Endodermal cell (in vitro differentiated cells): Measurements from ENCODE around the gene OPA1. TPM values are rescaled to one million over a fixed set of nuclear protein-coding genes. Genes with fewer than 3 reads are reported as not detected.

Experiments
- DNase-seq: peaks from one replicate; pipeline ENCODE4 v3.0.0-alpha.2; 2017
- H3K27ac ChIP-seq: 2 replicates; pipeline ENCODE4 v1.5.1; 2013; ENCODE audit warnings: mild to moderate bottlenecking, low read depth, low read length, moderate library complexity
- H3K27me3 ChIP-seq: 2 replicates; pipeline ENCODE4 v1.6.1; 2013; ENCODE audit warnings: mild to moderate bottlenecking, low read length, moderate library complexity; ENCODE audit not compliant: insufficient read depth, control insufficient read depth, poor library complexity, severe bottlenecking
- H3K36me3 ChIP-seq: 2 replicates; pipeline ENCODE4 v1.7.0; 2013; ENCODE audit warnings: mild to moderate bottlenecking, low read length, moderate library complexity; ENCODE audit not compliant: control insufficient read depth, insufficient read depth
- H3K4me1 ChIP-seq: one replicate; pipeline ENCODE4 v1.7.0; 2013; ENCODE audit warnings: low read length; ENCODE audit not compliant: control insufficient read depth, insufficient read depth
- H3K4me3 ChIP-seq: 2 replicates; pipeline ENCODE4 v1.5.1; 2013; ENCODE audit warnings: mild to moderate bottlenecking, low read length, moderate library complexity
- H3K9ac ChIP-seq: 2 replicates; pipeline ENCODE4 v1.6.1; 2013; ENCODE audit warnings: mild to moderate bottlenecking, low read length, moderate library complexity; ENCODE audit not compliant: poor library complexity, severe bottlenecking; ENCODE audit errors: extremely low read depth
- H3K9me3 ChIP-seq: 2 replicates; pipeline ENCODE4 v1.6.1; 2013; ENCODE audit warnings: mild to moderate bottlenecking, low read length, moderate library complexity; ENCODE audit not compliant: control insufficient read depth
- H3K27ac Mint-ChIP-seq: 2 replicates; pipeline ENCODE4 v1.8.0; 2020; ENCODE audit warnings: mixed read lengths
- H3K27me3 Mint-ChIP-seq: 2 replicates; pipeline ENCODE4 v1.8.0; 2021; ENCODE audit warnings: mild to moderate bottlenecking, mixed read lengths; ENCODE audit not compliant: insufficient read depth
- H3K36me3 Mint-ChIP-seq: 2 replicates; pipeline ENCODE4 v1.8.0; 2020; ENCODE audit warnings: low read depth, mixed read lengths
- H3K4me1 Mint-ChIP-seq: 2 replicates; pipeline ENCODE4 v1.8.0; 2020; ENCODE audit warnings: mixed read lengths
- H3K4me3 Mint-ChIP-seq: 2 replicates; pipeline ENCODE4 v1.8.0; 2020; ENCODE audit warnings: mild to moderate bottlenecking, moderate library complexity, mixed read lengths
- H3K9me3 Mint-ChIP-seq: 2 replicates; pipeline ENCODE4 v1.8.0; 2020; ENCODE audit warnings: mild to moderate bottlenecking, mixed read lengths
- WGBS, 2 experiments: methylation state at CpG; one replicate each; pipeline versions ENCODE4 v1.1.5 to v1.1.7; 2013; ENCODE audit warnings: missing lambda C conversion rate in 2 of 2, mixed read lengths in 1 of 2; ENCODE audit not compliant: insufficient coverage in 1 of 2, insufficient read length in 1 of 2; 5-methylcytosine and 5-hydroxymethylcytosine counted together
- total RNA-seq, 2 donors: library from RNA; stranded (reverse); fragmentation: NEBNext Ultra II Directional in 1 of 2; extraction: Animal tissue kit (Norgen Biotek cat#: 25700) in 1 of 2; gene quantifications; 2 replicates in 1 of 2; 3 replicates in 1 of 2; pipeline ENCODE4 v1.2.1, GENCODE V29; 2021
- TF ChIP-seq, protein P1 (sequence below): fragments of 200-600 bp; sonication (generic); conservative IDR thresholded peaks from 2 replicates; pipeline ENCODE4 v1.5.0; 2021; ENCODE audit warnings: antibody characterized with exemption, mild to moderate bottlenecking

The OPA1 gene
- total RNA-seq, 2 donors from 2014 or later, result 61.5 to 69.4 TPM

DNA sequence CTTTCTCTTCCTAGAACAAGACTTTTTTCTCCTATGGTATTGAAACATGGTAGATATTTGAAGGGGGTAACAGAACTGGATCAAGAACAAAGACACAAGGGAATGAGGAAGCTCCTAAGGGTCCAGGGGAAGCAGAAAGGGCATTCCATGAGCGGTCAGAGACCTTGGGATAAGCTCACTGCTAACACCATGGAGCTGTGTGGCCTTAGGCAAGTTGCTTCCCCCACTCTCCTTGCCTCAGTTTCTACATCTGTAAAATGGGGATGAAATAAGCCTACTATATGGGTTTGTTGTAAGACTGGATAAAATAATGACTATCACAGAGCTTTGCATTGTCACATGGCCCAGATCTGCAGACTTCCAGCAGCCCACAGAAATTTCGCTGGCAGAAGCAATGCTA is 139.8 kb downstream of the OPA1 start:
- no peak for DNase-seq
- Histone ChIP-seq H3K4me3 (no peak overlapping the region), H3K9me3 (no peaks in the 10 kb centered on the region), H3K36me3 (no peaks in the 10 kb centered on the region), H3K27me3 (no peaks in the 10 kb centered on the region), H3K27ac (no peak overlapping the region), H3K4me1 (no peaks in the 10 kb centered on the region), H3K9ac (no peak overlapping the region)
- Mint-ChIP-seq H3K36me3 (no peaks in the 10 kb centered on the region), H3K9me3 (no peaks in the 10 kb centered on the region), H3K4me3 (no peak overlapping the region), H3K27ac (no peak overlapping the region), H3K4me1 (no peaks in the 10 kb centered on the region), H3K27me3 (no peaks in the 10 kb centered on the region)
- WGBS, 2 experiments, result 96% methylated on average over 2 of the region's 2 CpGs; no CpG with 5 or more reads in 1 of the 2 experiments
- TF ChIP-seq, protein P1, sequence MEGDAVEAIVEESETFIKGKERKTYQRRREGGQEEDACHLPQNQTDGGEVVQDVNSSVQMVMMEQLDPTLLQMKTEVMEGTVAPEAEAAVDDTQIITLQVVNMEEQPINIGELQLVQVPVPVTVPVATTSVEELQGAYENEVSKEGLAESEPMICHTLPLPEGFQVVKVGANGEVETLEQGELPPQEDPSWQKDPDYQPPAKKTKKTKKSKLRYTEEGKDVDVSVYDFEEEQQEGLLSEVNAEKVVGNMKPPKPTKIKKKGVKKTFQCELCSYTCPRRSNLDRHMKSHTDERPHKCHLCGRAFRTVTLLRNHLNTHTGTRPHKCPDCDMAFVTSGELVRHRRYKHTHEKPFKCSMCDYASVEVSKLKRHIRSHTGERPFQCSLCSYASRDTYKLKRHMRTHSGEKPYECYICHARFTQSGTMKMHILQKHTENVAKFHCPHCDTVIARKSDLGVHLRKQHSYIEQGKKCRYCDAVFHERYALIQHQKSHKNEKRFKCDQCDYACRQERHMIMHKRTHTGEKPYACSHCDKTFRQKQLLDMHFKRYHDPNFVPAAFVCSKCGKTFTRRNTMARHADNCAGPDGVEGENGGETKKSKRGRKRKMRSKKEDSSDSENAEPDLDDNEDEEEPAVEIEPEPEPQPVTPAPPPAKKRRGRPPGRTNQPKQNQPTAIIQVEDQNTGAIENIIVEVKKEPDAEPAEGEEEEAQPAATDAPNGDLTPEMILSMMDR, result no peak

- no peak overlapping the region for H3K4me3 ChIP-seq
- H3K9me3 Mint-ChIP-seq, result no peaks in the 10 kb centered on the region
- H3K9ac ChIP-seq, result no peak overlapping the region
- no peaks in the 10 kb centered on the region for H3K36me3 Mint-ChIP-seq
- H3K9me3 ChIP-seq, result no peaks in the 10 kb centered on the region
- no peak overlapping the region for H3K4me3 Mint-ChIP-seq
- no peaks in the 10 kb centered on the region for H3K36me3 ChIP-seq
- WGBS, 2 experiments, result 89 to 92% methylated on average over 9 to 14 of the region's 15 CpGs
- DNase-seq, result no peak
- no peaks in the 10 kb centered on the region for H3K4me1 Mint-ChIP-seq
- no peak overlapping the region for H3K27ac ChIP-seq
- H3K27me3 ChIP-seq, result no peaks in the 10 kb centered on the region
- no peaks in the 10 kb centered on the region for H3K4me1 ChIP-seq
- H3K27ac Mint-ChIP-seq, result no peak overlapping the region
- TF ChIP-seq, protein P1, result no peak
- no peaks in the 10 kb centered on the region for H3K27me3 Mint-ChIP-seq
Observed at GRCh38 chr3:193734737-193735366, 141.8 kb downstream of the OPA1 start.

DNA sequence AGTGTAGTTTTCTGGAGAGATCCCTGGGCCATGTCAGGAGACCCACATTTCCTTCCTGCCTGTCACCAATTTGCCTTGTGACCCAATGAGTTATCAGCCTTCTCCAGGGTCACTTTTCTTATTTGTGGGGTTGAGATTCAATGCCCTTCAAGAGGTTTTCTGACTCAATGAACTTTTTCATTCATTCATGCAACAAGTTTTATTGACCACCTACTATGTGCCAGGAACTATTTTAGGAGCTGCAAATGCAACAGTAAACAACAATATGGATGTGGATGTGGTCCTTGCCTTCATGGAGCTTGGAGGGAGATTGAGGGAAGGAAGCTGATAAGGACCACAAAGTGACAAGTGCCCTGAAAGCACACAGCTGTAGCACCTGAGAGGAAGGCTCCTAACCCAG is 142.8 kb downstream of the OPA1 start:
- H3K9me3 ChIP-seq, result no peaks in the 10 kb centered on the region
- TF ChIP-seq, protein P1, result no peak
- H3K4me1 Mint-ChIP-seq, result no peaks in the 10 kb centered on the region
- no peaks in the 10 kb centered on the region for H3K36me3 ChIP-seq
- no peak overlapping the region for H3K27ac Mint-ChIP-seq
- H3K4me3 Mint-ChIP-seq, result no peak overlapping the region
- no peaks in the 10 kb centered on the region for H3K27me3 Mint-ChIP-seq
- H3K9ac ChIP-seq, result no peak overlapping the region
- H3K27ac ChIP-seq, result no peak overlapping the region
- no peaks in the 10 kb centered on the region for H3K4me1 ChIP-seq
- H3K9me3 Mint-ChIP-seq, result no peaks in the 10 kb centered on the region
- H3K4me3 ChIP-seq, result no peak overlapping the region
- DNase-seq, result no peak
- no peaks in the 10 kb centered on the region for H3K27me3 ChIP-seq
- H3K36me3 Mint-ChIP-seq, result no peaks in the 10 kb centered on the region
